SK-N-SH (cell line): ENCODE results near the gene ABHD15.

ENCODE experiments used
- CTCF ChIP-seq: fragments of 200-600 bp; sonication (generic); IDR thresholded peaks from 2 replicates; pipeline ENCODE4 v1.6.1; 2017; ENCODE audit warnings: antibody characterized with exemption, mild to moderate bottlenecking, moderate library complexity
- EP300 ChIP-seq, 2 experiments: IDR thresholded peaks; 2 replicates each; pipeline versions ENCODE4 v1.4.0 to v1.6.1; 2012; ENCODE audit warnings: borderline replicate concordance in 1 of 2, low read depth in 1 of 2, low read length in 1 of 2
- EZH2phosphoT487 ChIP-seq: fragments of 200-600 bp; sonication (generic); IDR thresholded peaks from 2 replicates; pipeline ENCODE4 v1.6.1; 2017; ENCODE audit warnings: low read depth, mixed run types, mild to moderate bottlenecking, antibody characterized with exemption, moderate library complexity, borderline replicate concordance
- FOXM1 ChIP-seq: IDR thresholded peaks from 2 replicates; pipeline ENCODE4 v1.4.0; 2012; ENCODE audit warnings: low read depth, mild to moderate bottlenecking
- JUND ChIP-seq: IDR thresholded peaks from 2 replicates; pipeline ENCODE4 v1.4.0; 2012
- TAF1 ChIP-seq: IDR thresholded peaks from 2 replicates; pipeline ENCODE4 v1.6.1; 2012; ENCODE audit warnings: low read depth, mild to moderate bottlenecking, low read length, moderate library complexity, borderline replicate concordance
- USF1 ChIP-seq: IDR thresholded peaks from 2 replicates; pipeline ENCODE4 v1.4.0; 2012; ENCODE audit warnings: low read depth, borderline replicate concordance
- YY1 ChIP-seq: IDR thresholded peaks from 2 replicates; pipeline ENCODE4 v1.4.0; 2012; ENCODE audit warnings: low read depth, mild to moderate bottlenecking

GRCh38 chr17:29588562-29589411 is 21.9 kb upstream of the ABHD15 start:
- TF ChIP-seq EZH2phosphoT487 (no peak), CTCF (no peak), YY1 (no peak), FOXM1 (no peak), EP300 (IDR thresholded peaks at IDR 0.05; ENCODE audit: borderline replicate concordance in 1 of 2, low read depth in 1 of 2, low read length in 1 of 2) (no peak), TAF1 (no peak), JUND (no peak), USF1 (no peak)
